Coronary artery (tissue), 2 donors: ENCODE data around the gene P2RX2.

Experiments used
- DNase-seq: peaks from one replicate; pipeline ENCODE4 v3.0.0-alpha.2; 2017; ENCODE audit warnings: low spot score
- H3K27ac ChIP-seq, 2 donors: fragments of 200-600 bp; sonication (generic); one replicate each; pipeline ENCODE4 v1.5.1; 2016 to 2019
- H3K4me3 ChIP-seq: fragments of 200-600 bp; sonication (generic); 2 replicates; pipeline ENCODE4 v1.5.1; 2016; ENCODE audit warnings: mild to moderate bottlenecking, moderate library complexity
- TF ChIP-seq, protein P1 (sequence below): fragments of 200-600 bp; sonication (generic); IDR thresholded peaks from one replicate; pipeline ENCODE4 v1.5.1; 2019; ENCODE audit warnings: antibody characterized with exemption

Gene P2RX2

DNA sequence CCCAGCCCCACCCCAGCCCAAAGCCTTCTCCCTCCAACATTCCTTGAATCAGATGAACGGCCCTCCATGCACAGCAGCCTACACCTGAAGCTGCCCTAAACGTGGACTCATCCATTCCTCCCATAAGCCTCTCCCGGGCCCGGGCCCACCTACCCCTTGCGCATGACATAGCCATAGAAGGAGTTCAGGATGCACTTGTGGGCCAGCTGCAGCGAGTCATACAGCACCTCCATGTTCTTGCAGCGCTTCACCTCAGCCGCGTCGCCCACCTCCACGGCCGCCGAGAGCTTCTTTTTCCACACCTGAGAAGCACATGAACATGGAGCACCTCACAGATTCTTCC is 46.5 kb downstream of the P2RX2 start:
- Histone ChIP-seq H3K4me3 (no peak overlapping the region), H3K27ac (no peak overlapping the region)
- TF ChIP-seq, protein P1, sequence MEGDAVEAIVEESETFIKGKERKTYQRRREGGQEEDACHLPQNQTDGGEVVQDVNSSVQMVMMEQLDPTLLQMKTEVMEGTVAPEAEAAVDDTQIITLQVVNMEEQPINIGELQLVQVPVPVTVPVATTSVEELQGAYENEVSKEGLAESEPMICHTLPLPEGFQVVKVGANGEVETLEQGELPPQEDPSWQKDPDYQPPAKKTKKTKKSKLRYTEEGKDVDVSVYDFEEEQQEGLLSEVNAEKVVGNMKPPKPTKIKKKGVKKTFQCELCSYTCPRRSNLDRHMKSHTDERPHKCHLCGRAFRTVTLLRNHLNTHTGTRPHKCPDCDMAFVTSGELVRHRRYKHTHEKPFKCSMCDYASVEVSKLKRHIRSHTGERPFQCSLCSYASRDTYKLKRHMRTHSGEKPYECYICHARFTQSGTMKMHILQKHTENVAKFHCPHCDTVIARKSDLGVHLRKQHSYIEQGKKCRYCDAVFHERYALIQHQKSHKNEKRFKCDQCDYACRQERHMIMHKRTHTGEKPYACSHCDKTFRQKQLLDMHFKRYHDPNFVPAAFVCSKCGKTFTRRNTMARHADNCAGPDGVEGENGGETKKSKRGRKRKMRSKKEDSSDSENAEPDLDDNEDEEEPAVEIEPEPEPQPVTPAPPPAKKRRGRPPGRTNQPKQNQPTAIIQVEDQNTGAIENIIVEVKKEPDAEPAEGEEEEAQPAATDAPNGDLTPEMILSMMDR = no peak
- no peak for DNase-seq

DNA sequence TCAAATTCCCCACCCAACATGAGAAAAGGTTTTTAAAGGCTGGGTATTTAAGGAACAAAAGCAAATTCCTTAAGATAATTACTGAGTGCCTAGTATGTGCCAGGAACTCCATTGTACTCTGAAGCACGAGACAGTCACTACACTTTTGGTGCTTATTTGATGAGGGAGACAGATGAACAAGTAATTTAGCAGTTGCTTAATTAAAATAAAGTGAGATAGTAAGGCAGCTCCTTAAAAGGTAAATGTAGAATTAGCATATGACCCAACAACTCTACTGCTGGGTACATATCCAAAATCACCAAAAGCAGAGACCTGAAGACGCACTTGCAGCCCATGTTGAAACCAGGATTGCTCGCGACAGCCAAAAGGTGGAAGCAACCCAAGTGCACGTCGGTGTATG is 47.2 kb downstream of the P2RX2 start:
- H3K27ac ChIP-seq = no peak overlapping the region
- TF ChIP-seq, protein P1 = no peak
- DNase-seq = no peak
- H3K4me3 ChIP-seq = no peak overlapping the region

DNA sequence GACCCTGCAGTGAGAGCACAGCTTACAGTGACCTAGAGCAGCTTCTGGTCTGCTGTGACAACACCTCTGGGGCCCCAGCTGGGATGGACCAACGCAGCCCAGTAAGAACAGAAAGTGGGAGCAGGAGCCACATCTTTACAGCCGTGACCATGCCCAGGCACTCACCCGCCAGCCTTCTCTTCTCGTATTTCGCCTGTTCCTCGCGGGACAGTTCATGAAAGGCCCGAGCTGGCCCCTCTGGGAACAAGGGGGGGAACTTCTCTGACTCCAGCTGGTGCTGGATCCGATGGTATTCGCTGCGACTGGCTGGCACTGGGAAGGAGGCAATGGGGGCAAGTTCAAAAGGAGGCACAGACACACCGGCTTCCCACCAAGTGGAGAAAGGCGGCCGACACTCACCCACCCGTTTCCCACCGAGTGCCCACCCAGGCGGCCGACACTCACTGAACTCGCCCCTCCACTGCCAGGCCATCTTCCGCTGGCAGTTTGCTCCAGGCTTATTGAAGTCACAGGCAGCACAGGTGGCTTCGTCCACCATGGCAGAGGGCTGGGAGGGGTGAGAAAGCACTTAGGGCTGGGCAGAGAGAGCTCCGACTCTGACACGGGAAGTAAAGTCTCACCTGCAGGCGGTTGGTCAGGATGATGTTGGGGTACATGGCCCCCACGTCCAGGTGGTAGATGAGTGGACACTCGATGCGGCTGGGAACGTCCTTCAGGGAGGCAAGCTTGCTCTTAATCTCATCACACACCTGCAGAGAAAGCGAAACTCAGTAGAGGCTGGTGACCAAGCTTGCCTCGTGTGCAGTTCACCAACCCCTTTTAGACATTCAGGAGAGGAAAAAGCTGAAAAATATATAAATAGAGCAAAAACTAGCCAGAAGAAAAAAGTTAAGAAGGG is 49.9 kb downstream of the P2RX2 start:
- no peak overlapping the region for H3K27ac ChIP-seq
- no peak for DNase-seq
- TF ChIP-seq, protein P1 = no peak
- H3K4me3 ChIP-seq = no peak overlapping the region

DNA sequence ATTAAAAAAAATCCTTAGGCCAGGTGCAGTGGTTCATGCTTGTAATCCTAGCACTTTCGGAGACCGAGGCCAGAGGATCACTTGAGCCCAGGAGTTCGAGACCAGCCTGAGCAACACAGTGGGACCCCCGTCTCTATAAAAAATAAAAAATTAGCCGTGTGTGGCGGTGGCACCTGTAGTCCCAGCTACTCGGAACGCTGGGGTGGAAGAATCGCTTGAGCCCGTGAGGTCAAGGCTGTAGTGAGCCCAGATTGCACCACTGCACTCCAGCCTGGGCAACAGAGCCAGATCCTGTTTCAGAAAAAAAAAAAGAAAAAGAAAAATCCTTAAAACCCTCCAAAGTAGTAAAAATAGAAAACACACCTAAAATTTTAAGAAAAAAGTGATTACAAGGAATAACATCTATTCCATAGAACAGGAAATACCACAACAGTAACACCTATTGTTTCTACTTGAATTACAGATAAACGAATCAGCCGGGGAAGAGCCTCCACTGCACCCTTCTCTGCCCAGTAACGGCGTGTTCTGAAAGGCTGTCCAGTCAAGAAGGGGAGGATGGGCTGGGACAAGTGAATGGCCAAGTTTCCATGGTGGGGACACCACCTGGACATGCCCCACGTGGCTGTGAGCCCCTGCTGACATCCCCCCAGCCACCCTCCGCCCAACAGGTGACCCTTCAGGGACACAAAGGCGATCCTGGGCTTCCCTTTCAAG is 50.7 kb downstream of the P2RX2 start:
- TF ChIP-seq, protein P1 = no peak
- no peak for DNase-seq
- no peak overlapping the region for H3K27ac ChIP-seq
- no peak overlapping the region for H3K4me3 ChIP-seq
